HG03378 (cell line): ENCODE results near the gene CBX6.

Source experiments
- ATAC-seq: cut with Tn5 transposase; IDR thresholded peaks from one replicate; pipeline ENCODE4 v1.9.1; 2021; ENCODE audit warnings: mild to moderate bottlenecking, moderate library complexity; ENCODE audit not compliant: unreplicated experiment

Gene CBX6

GRCh38 chr22:38873469-38874411 lies 1.7 kb upstream of the CBX6 start:
- no peak for ATAC-seq

DNA sequence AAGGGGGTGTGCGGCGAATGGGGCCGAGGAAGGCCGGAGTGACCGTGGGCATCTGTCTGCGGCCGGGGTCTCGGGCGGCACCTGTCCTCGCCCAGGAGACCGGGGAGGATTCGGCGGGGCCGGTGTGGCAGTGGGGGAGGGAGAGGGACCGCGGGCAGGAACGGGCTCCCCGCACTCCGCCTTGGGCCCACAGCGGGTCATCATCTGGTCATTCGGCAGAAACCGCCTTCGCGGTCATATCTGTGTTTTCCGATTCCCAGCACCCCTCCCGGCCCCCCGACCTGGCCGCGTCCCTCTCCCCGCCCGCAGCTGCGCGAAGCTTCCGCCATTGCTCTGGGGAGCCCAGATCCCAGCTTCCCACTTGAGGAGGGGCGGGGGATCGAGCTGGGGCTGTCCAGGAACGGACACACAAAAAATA lies 824 bp upstream of the CBX6 start:
- no peak for ATAC-seq

GRCh38 chr22:38871360-38872171 lies 450 bp downstream of the CBX6 start:
- ATAC-seq, result no peak

DNA sequence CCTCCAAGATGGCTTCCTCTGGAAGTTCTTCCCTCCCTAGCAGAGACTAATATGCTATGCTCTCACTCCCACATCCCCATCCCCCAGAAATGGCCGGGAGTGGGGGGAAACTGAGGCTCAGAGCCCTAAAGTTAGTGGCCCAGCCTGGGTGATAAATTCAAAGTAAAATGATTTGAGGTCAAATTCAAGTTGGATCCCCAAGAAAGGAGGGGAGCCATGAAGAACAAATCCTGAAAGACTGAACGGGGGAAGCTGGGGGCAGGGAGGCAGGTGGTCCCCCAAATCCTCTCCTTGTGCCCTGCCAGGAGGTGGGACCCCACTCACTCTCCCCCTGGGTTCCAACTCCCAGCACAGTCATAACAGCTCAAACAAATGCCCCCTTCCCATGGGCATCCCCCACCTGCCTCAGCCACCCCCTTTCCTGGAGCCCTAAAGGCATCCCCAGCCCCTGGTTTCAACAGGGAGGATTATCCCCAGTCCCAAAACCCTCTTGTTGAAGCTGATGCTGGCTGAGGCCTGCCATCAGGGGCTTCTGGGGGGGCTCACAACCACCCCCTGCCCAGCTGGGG lies 1.1 kb downstream of the CBX6 start:
- ATAC-seq, result no peak

GRCh38 chr22:38870312-38870741 lies 1.7 kb downstream of the CBX6 start:
- ATAC-seq, result no peak

DNA sequence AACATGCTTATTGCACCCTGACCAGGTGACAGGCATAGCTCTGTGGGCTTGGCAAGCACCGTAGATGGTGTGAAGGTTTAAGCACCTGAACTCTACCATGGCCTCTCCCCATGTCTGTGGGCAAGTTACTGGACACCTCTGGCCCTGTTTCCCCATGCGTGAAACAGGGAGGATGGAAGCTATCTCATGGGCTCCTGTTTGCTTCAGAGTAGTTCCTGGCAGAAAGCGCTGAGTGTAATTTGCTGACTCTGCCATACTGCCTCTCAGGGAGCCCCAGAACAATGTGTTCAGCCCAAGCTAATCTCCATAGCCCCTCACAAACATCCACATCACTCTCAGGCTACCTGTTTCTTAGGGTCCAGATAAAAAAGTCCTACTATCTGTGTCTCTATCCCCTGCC lies 2.4 kb downstream of the CBX6 start:
- ATAC-seq, result no peak

DNA sequence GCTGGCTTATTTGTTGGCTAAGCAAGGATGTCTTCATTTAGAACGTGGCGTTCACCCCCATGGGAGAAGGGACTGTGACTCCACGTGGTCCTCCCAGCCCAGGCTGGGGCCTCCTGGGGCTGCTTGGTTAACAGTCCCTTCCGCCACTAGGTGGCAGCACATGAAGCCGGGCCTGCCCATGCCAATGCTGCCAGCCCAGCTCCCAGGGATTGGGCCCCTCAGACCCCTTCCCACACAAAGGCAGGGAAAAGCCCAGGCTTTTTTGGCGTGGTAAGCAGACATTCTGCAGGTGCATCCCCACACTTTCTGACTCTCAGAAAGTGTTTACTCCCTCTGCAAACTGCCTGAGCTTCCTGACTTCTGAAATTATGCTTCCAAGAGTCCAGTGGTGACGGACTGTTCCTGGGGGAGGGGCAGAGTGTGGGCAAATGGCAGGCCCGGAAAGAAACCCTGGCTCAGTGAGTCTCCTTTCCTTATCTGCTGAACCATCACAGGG lies 3.1 kb downstream of the CBX6 start:
- ATAC-seq, result no peak

DNA sequence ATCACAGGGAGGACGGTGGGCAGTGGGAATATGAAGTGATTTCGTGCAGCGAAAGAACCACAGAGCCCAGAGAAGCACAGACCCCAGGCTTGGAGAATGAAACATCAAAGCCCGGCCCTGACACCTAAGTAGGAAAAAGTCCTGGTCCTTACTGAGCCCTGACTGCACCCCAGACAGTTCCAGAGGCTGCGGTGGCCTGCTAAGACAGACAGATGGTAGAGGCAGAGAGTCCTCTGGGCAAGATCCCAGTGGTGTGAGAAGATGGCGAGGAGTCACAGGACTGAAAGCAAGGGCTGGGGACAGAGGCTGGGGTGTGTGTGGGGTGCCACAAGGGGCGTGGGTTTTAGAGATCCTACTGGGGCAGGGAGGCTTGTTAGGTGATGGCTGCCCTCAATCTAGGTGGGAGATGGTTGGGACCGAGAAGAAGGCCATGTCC lies 3.7 kb downstream of the CBX6 start:
- ATAC-seq, result no peak

DNA sequence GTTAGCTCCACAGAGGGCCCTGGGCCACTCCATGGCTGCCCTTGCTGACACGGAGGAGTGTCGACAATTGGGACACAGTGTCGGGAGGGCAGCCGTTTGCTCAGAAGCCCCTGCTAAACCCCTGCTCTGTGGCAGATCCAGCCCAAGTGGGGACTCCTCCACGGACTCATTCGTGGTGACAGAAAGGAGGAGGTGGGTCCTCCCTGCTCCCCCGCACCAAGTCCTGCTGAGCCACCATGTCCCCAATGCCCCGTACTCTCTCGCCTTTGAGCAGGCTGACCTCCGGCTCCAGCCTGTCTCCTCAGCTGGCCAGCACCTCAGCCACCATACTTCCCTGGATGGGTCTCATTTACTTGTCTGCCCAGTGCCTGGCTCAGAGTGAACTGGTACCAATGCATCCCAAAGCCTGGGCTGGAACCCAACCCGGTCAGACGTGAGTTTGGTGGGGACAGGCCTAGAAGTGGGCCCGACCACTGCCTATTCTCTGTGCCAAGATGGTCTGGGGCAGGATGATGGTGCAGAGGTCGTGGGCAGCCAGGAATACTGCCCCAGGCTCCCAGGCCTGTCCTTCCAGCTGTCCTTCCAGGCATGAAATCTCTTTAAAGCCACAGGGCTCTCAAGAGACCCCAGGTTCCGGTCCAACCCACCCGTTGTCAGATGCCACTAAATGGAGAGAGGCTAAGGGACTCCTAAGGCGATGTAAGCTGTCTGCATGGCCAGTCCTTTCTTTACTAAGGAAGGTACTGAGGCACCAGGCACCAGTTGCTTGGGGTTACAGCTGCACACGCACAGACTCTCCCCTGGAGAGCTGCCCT lies 4.3 kb downstream of the CBX6 start:
- no peak for ATAC-seq

GRCh38 chr22:38867124-38867455 lies 4.9 kb downstream of the CBX6 start:
- ATAC-seq, result no peak

DNA sequence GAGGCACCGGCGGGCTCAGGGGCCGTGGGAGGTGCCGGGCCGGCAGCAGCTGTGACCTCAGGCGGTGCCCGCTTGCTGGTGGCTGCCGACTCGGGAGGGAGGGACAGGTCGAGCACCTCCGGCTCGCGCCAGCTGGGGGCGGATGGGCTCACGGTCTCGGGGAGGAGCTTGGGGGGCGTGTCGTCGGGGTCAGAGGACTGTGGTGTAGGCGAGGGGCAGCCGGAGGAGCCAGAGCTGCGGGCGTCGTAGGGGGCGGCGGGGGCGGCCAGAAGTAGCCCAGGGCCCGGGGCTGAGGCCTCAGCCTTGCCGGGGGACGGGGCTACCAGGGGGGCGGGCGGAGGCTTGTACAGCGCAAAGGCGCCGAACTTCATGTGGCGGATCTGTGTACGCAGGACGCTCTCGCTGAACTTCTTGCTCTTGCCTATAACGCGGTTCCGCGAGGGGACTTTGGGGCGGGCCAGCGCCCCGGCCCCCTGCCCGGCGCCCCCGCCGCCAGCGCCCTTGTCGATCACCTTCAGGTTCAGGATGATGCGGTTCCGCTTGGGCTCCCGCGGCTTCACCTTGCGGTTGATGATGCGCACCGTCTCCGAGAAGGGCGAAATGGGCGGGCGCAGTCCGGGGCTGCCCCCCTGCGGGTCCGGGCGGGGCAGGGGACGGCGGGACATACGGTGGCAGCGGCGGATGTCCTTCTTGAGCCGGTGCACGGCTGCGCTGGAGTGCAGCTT lies 5.5 kb downstream of the CBX6 start:
- ATAC-seq, result no peak

DNA sequence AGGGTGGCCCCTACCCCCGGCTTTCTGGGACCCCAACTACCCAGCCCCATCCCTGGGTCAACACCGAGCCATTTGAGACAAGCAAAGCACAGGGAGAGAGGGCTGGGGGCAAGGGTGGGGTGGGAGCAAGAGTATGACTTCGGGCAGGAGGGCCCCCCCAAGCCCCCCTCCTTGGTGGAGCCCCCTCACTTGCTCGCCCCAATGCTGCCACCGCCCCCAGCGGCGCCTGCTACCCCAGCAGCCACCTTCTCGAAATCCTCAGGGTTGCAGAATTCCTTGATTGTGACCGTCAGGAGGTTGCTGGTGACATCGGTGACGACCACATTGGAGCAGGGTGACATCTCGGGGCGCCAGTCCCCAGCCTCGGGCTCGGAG lies 6.0 kb downstream of the CBX6 start:
- no peak for ATAC-seq

DNA sequence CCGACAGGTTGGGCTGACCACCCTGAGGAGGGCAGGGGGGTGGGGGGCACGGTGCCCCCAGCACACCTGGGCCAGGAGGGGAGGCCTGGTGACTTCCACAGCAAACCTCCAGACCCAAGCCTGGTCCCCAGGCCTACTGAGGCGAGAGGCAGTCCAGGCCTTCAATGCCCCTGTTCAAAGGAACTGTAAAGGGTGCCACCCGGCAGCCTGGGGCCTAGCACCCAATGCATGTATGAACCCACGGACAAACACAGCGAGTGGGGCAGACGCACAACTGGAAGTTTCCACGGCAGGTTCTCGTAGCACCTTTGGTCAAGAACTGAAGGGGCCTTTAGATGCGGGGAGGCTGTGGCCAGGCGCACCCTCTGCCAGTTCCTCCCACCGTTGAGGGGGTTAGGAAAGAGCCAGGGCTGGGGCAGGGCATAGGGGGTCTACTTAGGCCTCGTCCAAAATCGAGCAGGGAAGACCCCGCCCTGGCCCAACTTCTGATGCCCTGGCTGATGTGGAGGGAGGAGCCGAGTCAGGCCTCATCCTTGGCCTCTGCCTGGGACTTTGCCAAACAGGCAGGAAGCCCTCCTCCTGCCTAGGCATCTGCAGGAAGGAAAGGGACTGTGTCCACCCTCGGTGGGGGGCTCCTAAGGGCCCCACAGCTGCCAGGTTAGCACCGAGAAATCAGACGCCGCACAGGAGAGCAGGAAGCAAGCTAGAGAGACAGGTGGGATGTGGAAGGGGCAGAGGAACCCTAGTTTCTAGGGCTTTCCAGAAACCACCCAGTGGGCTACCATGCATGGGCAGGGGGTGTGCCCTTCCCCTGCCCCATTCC lies 6.6 kb downstream of the CBX6 start:
- no peak for ATAC-seq

DNA sequence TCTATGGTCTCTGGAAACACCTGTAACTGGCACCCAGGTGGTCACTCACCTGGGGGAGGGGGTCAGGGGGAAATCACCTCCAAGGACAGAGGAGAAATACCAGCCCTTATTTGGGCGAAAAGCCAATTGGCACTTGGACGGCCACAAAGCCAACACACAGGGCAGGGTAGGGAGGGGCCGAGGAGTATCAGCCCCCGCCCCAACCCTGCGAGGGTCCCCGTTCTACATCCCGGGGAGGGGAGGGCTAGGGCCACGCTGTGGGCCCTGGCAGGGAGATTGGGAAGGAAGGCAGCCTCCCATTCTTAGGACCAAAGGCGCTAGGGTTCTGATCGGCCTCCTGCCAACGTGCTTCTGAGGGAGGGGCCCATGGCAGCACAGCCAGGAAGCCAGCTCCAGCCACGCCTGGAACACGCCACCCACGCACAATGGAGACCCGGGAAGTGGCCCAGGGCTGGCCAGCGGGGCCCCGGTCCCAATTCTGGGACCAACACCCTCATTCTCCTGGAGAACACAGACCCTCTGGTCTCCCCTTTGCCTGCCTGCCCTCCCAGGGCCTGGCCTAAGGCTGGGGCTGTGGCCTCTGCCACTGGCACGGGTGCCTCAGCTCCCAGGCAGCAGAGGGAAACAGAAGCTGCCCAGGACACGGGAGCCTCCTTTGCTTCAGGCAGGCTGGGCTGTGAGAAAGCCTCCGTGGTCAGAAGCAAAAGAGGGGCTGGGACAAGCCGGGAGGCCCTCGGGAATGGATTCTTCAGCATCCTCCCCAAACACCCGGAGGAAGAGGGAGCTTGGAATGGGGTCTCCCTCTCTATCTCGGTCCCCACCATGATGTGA lies 7.4 kb downstream of the CBX6 start:
- ATAC-seq, result no peak

DNA sequence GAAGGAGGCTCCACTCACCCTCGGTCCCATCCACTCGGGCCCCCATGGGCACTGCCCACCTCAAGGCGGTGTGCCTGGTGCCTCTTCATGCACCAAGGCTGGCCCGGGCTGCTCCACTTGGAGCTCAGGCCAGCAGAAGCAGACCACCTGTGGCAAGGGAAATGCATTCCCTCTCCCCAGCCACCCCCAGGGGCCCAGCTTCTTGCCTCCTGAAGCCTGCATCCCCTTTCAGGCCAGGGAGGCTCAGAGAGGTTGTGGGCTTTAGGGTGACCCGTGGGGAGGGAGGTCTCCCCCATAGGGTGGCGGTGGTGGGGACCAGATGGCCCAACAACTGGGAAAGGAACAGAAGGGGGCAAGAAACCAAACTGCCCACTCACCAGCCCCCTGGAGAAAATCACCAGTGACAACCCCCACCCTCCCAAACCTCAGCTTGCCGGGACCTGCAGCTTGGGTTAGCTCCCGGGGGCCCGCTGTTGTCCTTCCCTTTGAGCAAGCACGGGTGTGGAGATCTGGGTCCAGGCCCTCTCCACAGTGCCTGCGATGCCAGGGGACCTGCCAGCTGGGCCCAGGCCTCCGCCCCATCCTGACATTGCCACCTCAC lies 8.4 kb downstream of the CBX6 start:
- no peak for ATAC-seq

DNA sequence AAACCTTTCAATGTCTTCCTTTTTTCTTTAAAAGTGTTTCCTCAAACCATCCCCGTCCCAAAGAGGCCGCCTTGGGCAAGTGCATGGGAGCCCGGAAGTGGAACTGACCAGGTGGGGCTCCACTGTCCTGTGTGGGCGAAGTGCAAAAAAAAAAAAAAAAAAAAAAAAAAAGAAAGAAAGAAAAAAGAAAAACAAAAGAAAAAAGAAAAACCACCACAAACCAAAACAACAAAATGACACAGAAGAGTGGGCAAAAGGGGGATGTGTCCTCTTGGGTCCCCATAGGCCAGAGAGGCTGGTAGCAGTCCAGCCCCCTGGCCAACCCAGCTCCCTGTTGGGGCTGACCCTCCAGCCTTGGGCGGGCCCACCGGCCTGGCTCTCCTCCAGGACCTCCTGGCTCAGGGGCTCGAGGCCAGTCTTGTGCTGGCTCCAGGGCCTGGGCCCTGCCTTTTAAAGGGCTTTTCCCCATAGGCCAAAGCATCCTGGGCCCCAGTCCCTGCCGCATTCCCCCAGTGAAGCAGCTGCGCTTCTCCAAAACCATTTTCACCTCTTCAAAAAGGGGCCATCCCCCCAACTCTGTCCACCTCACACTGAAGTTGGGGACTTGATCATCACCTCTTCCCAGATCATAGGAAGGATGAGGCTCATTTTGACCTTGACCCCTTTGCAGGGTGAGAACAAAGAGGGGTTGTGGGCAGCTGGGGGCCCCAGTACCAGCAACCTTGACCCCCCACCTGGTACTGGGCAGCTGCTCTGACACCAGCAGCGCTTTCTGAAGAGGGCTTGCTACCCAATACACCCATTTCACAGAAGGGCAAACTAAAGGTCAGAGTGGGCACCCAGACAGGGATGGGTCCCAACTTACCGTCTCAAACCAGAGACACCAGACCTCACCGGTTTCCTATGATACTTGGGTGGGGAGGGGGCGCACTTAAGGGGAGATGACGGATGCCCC lies 9.4 kb downstream of the CBX6 start:
- ATAC-seq, result no peak

DNA sequence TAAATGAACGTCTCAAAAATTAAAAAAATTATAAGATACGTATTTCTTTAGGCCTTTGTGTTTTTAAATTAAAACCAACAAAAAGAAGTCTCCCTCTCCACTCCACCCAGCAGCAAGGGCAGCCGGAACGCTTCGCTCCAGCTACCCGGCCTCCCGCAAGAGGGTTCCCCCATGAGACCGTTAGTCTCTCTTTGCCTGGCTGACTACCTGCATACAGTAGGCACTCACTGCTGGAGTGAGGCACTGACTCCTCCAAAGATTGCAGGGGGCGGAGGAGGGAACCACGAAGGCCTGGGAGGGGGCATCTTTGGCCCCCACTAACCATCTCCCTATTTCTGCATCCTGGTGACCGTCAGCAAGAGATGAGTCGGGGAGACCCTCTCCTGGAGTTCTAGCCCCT lies 10.1 kb downstream of the CBX6 start:
- no peak for ATAC-seq
